Measurements from ENCODE around the gene LGI4.

DNA sequence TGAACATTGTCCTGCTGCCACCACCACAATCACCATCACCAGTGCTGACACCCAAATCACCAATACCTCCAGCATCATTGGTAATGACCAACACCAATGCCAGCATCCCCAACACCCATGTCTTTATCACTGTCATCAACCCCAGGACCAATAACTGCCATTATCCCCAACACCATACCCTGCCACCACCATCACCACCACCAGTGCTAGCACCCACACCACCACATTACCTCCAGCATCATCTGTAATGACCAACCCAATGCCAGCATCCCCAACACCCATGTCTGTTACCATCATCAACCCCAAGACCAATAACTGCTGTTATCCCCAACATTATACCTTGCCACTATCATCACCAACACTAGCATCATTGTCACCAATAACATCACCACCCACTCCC lies 2.6 kb downstream of the LGI4 start:
- TF ChIP-seq, protein P1, sequence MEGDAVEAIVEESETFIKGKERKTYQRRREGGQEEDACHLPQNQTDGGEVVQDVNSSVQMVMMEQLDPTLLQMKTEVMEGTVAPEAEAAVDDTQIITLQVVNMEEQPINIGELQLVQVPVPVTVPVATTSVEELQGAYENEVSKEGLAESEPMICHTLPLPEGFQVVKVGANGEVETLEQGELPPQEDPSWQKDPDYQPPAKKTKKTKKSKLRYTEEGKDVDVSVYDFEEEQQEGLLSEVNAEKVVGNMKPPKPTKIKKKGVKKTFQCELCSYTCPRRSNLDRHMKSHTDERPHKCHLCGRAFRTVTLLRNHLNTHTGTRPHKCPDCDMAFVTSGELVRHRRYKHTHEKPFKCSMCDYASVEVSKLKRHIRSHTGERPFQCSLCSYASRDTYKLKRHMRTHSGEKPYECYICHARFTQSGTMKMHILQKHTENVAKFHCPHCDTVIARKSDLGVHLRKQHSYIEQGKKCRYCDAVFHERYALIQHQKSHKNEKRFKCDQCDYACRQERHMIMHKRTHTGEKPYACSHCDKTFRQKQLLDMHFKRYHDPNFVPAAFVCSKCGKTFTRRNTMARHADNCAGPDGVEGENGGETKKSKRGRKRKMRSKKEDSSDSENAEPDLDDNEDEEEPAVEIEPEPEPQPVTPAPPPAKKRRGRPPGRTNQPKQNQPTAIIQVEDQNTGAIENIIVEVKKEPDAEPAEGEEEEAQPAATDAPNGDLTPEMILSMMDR (IDR thresholded peaks at IDR 0.05; ENCODE audit: insufficient read depth, low read length, poor library complexity, severe bottlenecking): no peak
- no peak for TF ChIP-seq EZH2phosphoT487 (conservative IDR thresholded peaks at IDR 0.05; ENCODE audit: low read length)
